GM12878 (cell line): Measurements from ENCODE around the gene SUGP1. TPM values are rescaled to one million over a fixed set of nuclear protein-coding genes. Genes with fewer than 3 reads are reported as not detected.

ENCODE experiments used
- ATAC-seq: fragments of 200-7000 bp; cut with Tn5 transposase; 3 replicates; pipeline ENCODE4 v1.9.1; 2020; ENCODE audit warnings: mild to moderate bottlenecking, moderate library complexity
- BruUV-seq: library from RNA; stranded (reverse); fragments of 400-500 nt; replicated peaks from 2 replicates; lab custom pipeline; 2021; lab: Mats Ljungman, UMichigan
- CTCF ChIA-PET: fragments of 300-600 bp; sonication (Branson Sonifier 250); formaldehyde crosslinking; extraction: SDS; loops from one replicate; lab custom pipeline; 2021; ENCODE audit warnings: inconsistent platforms; lab: Yijun Ruan, JAX
- POLR2A ChIA-PET: fragments of 350-600 bp; formaldehyde crosslinking; extraction: SDS; loops from one replicate; lab custom pipeline; 2021; ENCODE audit warnings: inconsistent platforms; lab: Charles Lee
- RAD21 ChIA-PET: fragments of 300-600 bp; sonication (Branson Sonifier 250); formaldehyde crosslinking; loops from one replicate; lab custom pipeline; 2023; ENCODE audit warnings: antibody characterized with exemption; ENCODE audit not compliant: unreplicated experiment; lab: Charles Lee
- SMC1A ChIA-PET: fragments of 300-600 bp; sonication (Branson Sonifier 250); formaldehyde crosslinking; loops from one replicate; lab custom pipeline; 2023; ENCODE audit not compliant: unreplicated experiment, uncharacterized antibody; lab: Charles Lee
- DNase-seq: peaks from one replicate; pipeline ENCODE4 v3.0.0-alpha.2; 2011; ENCODE audit warnings: low read depth, low spot score
- FAIRE-seq: peaks from 3 replicates; lab custom pipeline; 2011; peaks lifted over from hg19 to GRCh38; lab: Jason Lieb, UNC
- H2AFZ ChIP-seq: 2 replicates; pipeline ENCODE4 v1.6.0; 2011; ENCODE audit warnings: low read depth, low read length, control low read depth; ENCODE audit not compliant: control insufficient read depth
- H3K27ac ChIP-seq: 2 replicates; pipeline ENCODE4 v1.5.1; 2011; ENCODE audit warnings: control low read depth; ENCODE audit not compliant: control insufficient read depth, insufficient read depth
- H3K27me3 ChIP-seq, 2 experiments: replicated peaks in 1 of 2; 2 replicates each; pipeline versions ENCODE4 v1.6.0 to v1.6.1; 2011; ENCODE audit warnings: low read length in 1 of 2; ENCODE audit not compliant: control insufficient read depth in 2 of 2, insufficient read depth in 2 of 2
- H3K36me3 ChIP-seq, 2 experiments: 2 replicates each; pipeline ENCODE4 v1.5.1; 2011; ENCODE audit warnings: low read length in 1 of 2; ENCODE audit not compliant: control insufficient read depth in 2 of 2, insufficient read depth in 2 of 2
- H3K4me1 ChIP-seq: 2 replicates; pipeline ENCODE4 v1.6.1; 2011; ENCODE audit warnings: mild to moderate bottlenecking, low read length, moderate library complexity, mixed read lengths; ENCODE audit not compliant: control insufficient read depth, insufficient read depth
- H3K4me2 ChIP-seq: 2 replicates; pipeline ENCODE4 v1.6.0; 2011; ENCODE audit warnings: control low read depth; ENCODE audit not compliant: control insufficient read depth, insufficient read depth
- H3K4me3 ChIP-seq: fragments of 200-600 bp; sonication (generic); 2 replicates; pipeline ENCODE4 v1.5.1; 2016
- H3K79me2 ChIP-seq: 2 replicates; pipeline ENCODE4 v1.6.0; 2011; ENCODE audit warnings: low read length; ENCODE audit not compliant: control insufficient read depth, insufficient read depth
- H3K9ac ChIP-seq: 2 replicates; pipeline ENCODE4 v1.8.0; 2011; ENCODE audit warnings: low read length, control low read depth, mixed read lengths; ENCODE audit not compliant: control insufficient read depth, insufficient read depth
- H3K9me3 ChIP-seq: replicated peaks from 3 replicates; pipeline ENCODE4 v1.5.1; 2011; ENCODE audit warnings: mild to moderate bottlenecking, low read length; ENCODE audit not compliant: control insufficient read depth, insufficient read depth
- H4K20me1 ChIP-seq: 2 replicates; pipeline ENCODE4 v1.6.0; 2011; ENCODE audit not compliant: control insufficient read depth, insufficient read depth
- BCL11A ChIP-seq: IDR thresholded peaks from 2 replicates; pipeline ENCODE4 v1.6.1; 2011; ENCODE audit warnings: low read depth, low read length
- CBFB ChIP-seq: IDR thresholded peaks from 2 replicates; pipeline ENCODE4 v1.6.1; 2016; ENCODE audit warnings: antibody characterized with exemption, low read depth
- CBX5 ChIP-seq: sonication (generic); IDR thresholded peaks from 2 replicates; pipeline ENCODE4 v1.6.1; 2016; ENCODE audit warnings: low read depth, moderate library complexity, mild to moderate bottlenecking, inconsistent platforms
- CHD2 ChIP-seq: IDR thresholded peaks from 2 replicates; pipeline ENCODE4 v1.6.1; 2011; ENCODE audit warnings: low read depth, low read length, improper control_type of control experiment, borderline replicate concordance
- CREB1 ChIP-seq: IDR thresholded peaks from 2 replicates; pipeline ENCODE4 v1.6.1; 2012; ENCODE audit warnings: low read depth, mild to moderate bottlenecking, inconsistent platforms
- ELK1 ChIP-seq: IDR thresholded peaks from 2 replicates; pipeline ENCODE4 v1.6.1; 2012; ENCODE audit warnings: low read depth, low read length, improper control_type of control experiment
- HDAC6 ChIP-seq: fragments of 200-600 bp; sonication (generic); IDR thresholded peaks from one replicate; pipeline ENCODE4 v1.8.0; 2017; ENCODE audit warnings: antibody characterized with exemption; ENCODE audit not compliant: unreplicated experiment
- KAT2A ChIP-seq: conservative IDR thresholded peaks from 2 replicates; pipeline ENCODE4 v1.6.1; 2011; ENCODE audit warnings: low read depth, low read length; ENCODE audit not compliant: control insufficient read depth
- MTA2 ChIP-seq: fragments of 450-650 bp; IDR thresholded peaks from 2 replicates; pipeline ENCODE4 v1.6.1; 2016; ENCODE audit warnings: low read depth, mild to moderate bottlenecking, moderate library complexity
- MYC ChIP-seq: IDR thresholded peaks from 2 replicates; pipeline ENCODE4 v1.6.1; 2011; ENCODE audit warnings: mild to moderate bottlenecking, low read length, moderate library complexity, inconsistent platforms; ENCODE audit not compliant: insufficient read depth, insufficient replicate concordance, insufficient read length, severe bottlenecking
- NFYB ChIP-seq: IDR thresholded peaks from 2 replicates; pipeline ENCODE4 v1.6.1; 2011; ENCODE audit warnings: low read depth, mild to moderate bottlenecking, low read length, improper control_type of control experiment, moderate library complexity; ENCODE audit not compliant: insufficient read depth
- NR2F1 ChIP-seq: fragments of 450-650 bp; conservative IDR thresholded peaks from 2 replicates; pipeline ENCODE4 v1.6.1; 2017; ENCODE audit warnings: mild to moderate bottlenecking
- POU2F2 ChIP-seq: IDR thresholded peaks from 3 replicates; pipeline ENCODE4 v1.6.1; 2011; ENCODE audit warnings: low read depth, mild to moderate bottlenecking, low read length, borderline replicate concordance
- RFX5 ChIP-seq: IDR thresholded peaks from 2 replicates; pipeline ENCODE4 v1.6.1; 2011; ENCODE audit warnings: low read depth, low read length, improper control_type of control experiment
- SREBF2 ChIP-seq: IDR thresholded peaks from 2 replicates; pipeline ENCODE4 v1.6.1; 2012; ENCODE audit warnings: mild to moderate bottlenecking, low read length
- TAF1 ChIP-seq: IDR thresholded peaks from 2 replicates; pipeline ENCODE4 v1.6.1; 2011; ENCODE audit warnings: mild to moderate bottlenecking, low read depth, low read length, borderline replicate concordance
- TBL1XR1 ChIP-seq: IDR thresholded peaks from 2 replicates; pipeline ENCODE4 v1.6.1; 2012; ENCODE audit warnings: low read depth, low read length, improper control_type of control experiment
- USF1 ChIP-seq: IDR thresholded peaks from 2 replicates; pipeline ENCODE4 v1.6.1; 2011; ENCODE audit warnings: borderline replicate concordance, low read depth, mild to moderate bottlenecking, moderate library complexity, mixed read lengths, low read length; ENCODE audit not compliant: insufficient read depth; ENCODE audit errors: extremely low read length
- YBX1 ChIP-seq: fragments of 450-650 bp; IDR thresholded peaks from 2 replicates; pipeline ENCODE4 v1.6.1; 2016; ENCODE audit warnings: antibody characterized with exemption
- ZZZ3 ChIP-seq: IDR thresholded peaks from 2 replicates; pipeline ENCODE4 v1.6.1; 2011; ENCODE audit warnings: low read depth; ENCODE audit not compliant: control insufficient read depth, insufficient read length
- WGBS: methylation state at CpG from one replicate; pipeline ENCODE4 v1.1.6; 2016; ENCODE audit warnings: low lambda C conversion rate; ENCODE audit not compliant: insufficient replicate concordance, insufficient coverage; ENCODE audit errors: missing lambda C conversion rate; 5-methylcytosine and 5-hydroxymethylcytosine counted together
- in situ Hi-C: fragments of 300-500 bp; cut with MboI; formaldehyde crosslinking; loops from 9 replicates; pipeline ENCODE4 v1.14.3; 2018; ENCODE audit warnings: mixed read lengths
- intact Hi-C: fragments of 100-400 bp; cut with micrococcal nuclease; formaldehyde crosslinking; loops from one replicate; pipeline ENCODE4 v1.14.2; 2022; ENCODE audit not compliant: unreplicated experiment
- polyA plus RNA-seq, 11 experiments: library from polyadenylated mRNA; depleted of rRNA in 4 of 11; unstranded in 6 of 11; stranded (reverse) in 5 of 11; fragments of >200 nt; fragmentation: Nextera tagmentation in 4 of 11; fragmentation: Illumina TruSeq in 1 of 11; extraction: Ambion mirVana in 4 of 11; extraction: Trizol in 1 of 11; gene quantifications; 1 replicate in 1 of 11; 2 replicates in 10 of 11; pipeline versions ENCODE4 v1.2.1 to v1.2.3, GENCODE V29; 2011 to 2016; ENCODE audit warnings: inconsistent platforms in 2 of 11, missing spikeins in 2 of 11, low read depth in 1 of 11
- total RNA-seq, 4 experiments: library from RNA; depleted of rRNA in 3 of 4; stranded (reverse); fragments of >200 nt in 3 of 4; fragmentation: Illumina TruSeq in 1 of 4; extraction: Trizol in 1 of 4; gene quantifications; 2 replicates each; pipeline versions ENCODE4 v1.2.1 to v1.2.3, GENCODE V29; 2013 to 2021
- TF ChIP-seq, protein P1 (sequence below): fragments of 450-650 bp; IDR thresholded peaks from 2 replicates; pipeline ENCODE4 v1.6.1; 2017; ENCODE audit warnings: mild to moderate bottlenecking, moderate library complexity

SUGP1 gene
- total and polyA plus RNA-seq, 10 of the 15 experiments (the other 5 are each of a cell fraction or from before 2014, with no cell fraction given) = 1.6 to 70.2 (median 38.4) TPM

GRCh38 chr19:19259741-19260140 lies 60.6 kb downstream of the SUGP1 start:
- BruUV-seq = no TSS peak
- ChIA-PET RAD21 (no interaction called here), POLR2A (interaction anchor here (1.1 kb wide), 1 partner anchor 25 kb away, joined by 3 read pairs; no protein-coding TSS in a partner anchor), CTCF (interaction anchor here (1.2 kb wide), 1 partner anchor 143 kb away, joined by 3 read pairs; no protein-coding TSS in a partner anchor), SMC1A (no interaction called here)
- Histone ChIP-seq H4K20me1 (no peaks in the 10 kb centered on the region), H3K36me3 (no peaks in the 10 kb centered on the region), H2AFZ (no peak overlapping the region), H3K27ac (no peak overlapping the region), H3K4me3 (no peak overlapping the region), H3K79me2 (no peaks in the 10 kb centered on the region), H3K27me3 (peaks cover 0 to 2% of the 10 kb centered on the region in 2 experiments; a peak in 1 of 4 replicates), H3K4me1 (no peaks in the 10 kb centered on the region), H3K9me3 (no peaks in the 10 kb centered on the region; the same call in 2 of the 3 replicates), H3K4me2 (no peak overlapping the region), H3K9ac (no peak overlapping the region)
- intact Hi-C loops = no loop called here
- ATAC-seq = 0 out of 3 replicates have a peak, but pooled peaks have one; percentile 52
- 48% methylated on average over 2 of the region's 2 CpGs for WGBS
- no peak for FAIRE-seq
- no peak for DNase-seq
- in situ Hi-C loops = no loop called here
- TF ChIP-seq SREBF2 = no peak
- TF ChIP-seq RFX5 = peak; percentile 62
- no peak for TF ChIP-seq YBX1
- no peak for TF ChIP-seq CBFB
- no peak for TF ChIP-seq HDAC6
- no peak for TF ChIP-seq KAT2A
- no peak for TF ChIP-seq CBX5
- TF ChIP-seq MYC = no peak
- TF ChIP-seq USF1 = peak; percentile 71
- no peak for TF ChIP-seq NR2F1
- no peak for TF ChIP-seq CREB1
- no peak for TF ChIP-seq TAF1
- TF ChIP-seq TBL1XR1 = no peak
- no peak for TF ChIP-seq ELK1
- no peak for TF ChIP-seq MTA2
- TF ChIP-seq ZZZ3 = no peak
- TF ChIP-seq POU2F2 = no peak
- TF ChIP-seq, protein P1, sequence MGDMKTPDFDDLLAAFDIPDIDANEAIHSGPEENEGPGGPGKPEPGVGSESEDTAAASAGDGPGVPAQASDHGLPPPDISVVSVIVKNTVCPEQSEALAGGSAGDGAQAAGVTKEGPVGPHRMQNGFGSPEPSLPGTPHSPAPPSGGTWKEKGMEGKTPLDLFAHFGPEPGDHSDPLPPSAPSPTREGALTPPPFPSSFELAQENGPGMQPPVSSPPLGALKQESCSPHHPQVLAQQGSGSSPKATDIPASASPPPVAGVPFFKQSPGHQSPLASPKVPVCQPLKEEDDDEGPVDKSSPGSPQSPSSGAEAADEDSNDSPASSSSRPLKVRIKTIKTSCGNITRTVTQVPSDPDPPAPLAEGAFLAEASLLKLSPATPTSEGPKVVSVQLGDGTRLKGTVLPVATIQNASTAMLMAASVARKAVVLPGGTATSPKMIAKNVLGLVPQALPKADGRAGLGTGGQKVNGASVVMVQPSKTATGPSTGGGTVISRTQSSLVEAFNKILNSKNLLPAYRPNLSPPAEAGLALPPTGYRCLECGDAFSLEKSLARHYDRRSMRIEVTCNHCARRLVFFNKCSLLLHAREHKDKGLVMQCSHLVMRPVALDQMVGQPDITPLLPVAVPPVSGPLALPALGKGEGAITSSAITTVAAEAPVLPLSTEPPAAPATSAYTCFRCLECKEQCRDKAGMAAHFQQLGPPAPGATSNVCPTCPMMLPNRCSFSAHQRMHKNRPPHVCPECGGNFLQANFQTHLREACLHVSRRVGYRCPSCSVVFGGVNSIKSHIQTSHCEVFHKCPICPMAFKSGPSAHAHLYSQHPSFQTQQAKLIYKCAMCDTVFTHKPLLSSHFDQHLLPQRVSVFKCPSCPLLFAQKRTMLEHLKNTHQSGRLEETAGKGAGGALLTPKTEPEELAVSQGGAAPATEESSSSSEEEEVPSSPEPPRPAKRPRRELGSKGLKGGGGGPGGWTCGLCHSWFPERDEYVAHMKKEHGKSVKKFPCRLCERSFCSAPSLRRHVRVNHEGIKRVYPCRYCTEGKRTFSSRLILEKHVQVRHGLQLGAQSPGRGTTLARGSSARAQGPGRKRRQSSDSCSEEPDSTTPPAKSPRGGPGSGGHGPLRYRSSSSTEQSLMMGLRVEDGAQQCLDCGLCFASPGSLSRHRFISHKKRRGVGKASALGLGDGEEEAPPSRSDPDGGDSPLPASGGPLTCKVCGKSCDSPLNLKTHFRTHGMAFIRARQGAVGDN = no peak
- TF ChIP-seq BCL11A = no peak
- TF ChIP-seq CHD2 = no peak
- TF ChIP-seq NFYB = peak; percentile 83
